ENCODE measurements around the gene DPM3.
"Not testable (repeated sequence)": the region's sequence is repeated elsewhere in the genome, so short reads cannot be mapped to it uniquely, and the experiment has no call there.

DPM3 gene

GRCh38 chr1:155175281-155175926, 35.1 kb upstream of the DPM3 start:
- DNase-seq (ENCODE audit: low read depth): no peak

GRCh38 chr1:155174324-155175280, 34.3 kb upstream of the DPM3 start:
- no peak for DNase-seq (ENCODE audit: low read depth)

DNA sequence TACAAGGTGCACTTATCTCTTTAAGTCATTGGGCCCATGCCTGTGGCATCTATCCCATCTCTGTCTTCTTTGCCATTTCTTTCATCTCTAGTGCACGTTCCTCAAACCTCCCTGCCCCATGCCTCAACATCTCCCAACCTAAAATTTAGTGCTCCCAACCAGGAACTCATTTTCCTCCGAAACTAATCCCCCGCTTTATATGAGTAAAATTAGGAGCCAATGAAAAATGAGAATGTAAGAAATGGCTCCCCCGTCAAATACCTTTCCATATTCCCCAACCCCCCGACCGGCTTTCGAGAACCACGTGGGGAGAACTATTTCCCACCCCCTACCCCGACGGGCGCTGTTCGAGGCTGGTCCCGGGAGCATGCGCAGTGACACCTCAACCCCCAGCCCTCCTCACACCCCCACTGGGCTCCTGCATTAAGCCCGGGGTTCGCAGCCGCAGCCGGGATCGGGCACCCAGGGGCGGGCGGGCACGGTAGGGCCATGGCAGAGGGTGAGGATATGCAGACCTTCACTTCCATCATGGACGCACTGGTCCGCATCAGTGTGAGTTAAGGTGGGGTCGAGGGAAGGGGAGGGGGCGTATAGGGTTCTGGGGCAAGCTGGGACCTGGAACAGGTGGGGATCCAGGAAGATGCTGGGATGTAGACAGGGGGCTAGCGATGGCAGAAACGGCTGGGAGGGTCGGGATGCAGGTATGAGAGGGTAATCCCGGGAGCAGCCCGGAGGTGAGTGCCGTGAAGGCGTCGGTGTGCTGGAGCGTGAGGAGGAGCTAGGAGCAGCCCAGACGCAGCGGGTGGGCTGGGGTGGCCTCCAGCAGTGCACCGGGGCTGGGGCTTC, 33.4 kb upstream of the DPM3 start, which contains the start of gene TRIM46:
Gene TRIM46 (plus strand): TSS at position 372 of the 846 bp plus-strand sequence. CDS start 118 bp downstream, at position 490.
- peak; percentile 64 for DNase-seq (ENCODE audit: low read depth)

DNA sequence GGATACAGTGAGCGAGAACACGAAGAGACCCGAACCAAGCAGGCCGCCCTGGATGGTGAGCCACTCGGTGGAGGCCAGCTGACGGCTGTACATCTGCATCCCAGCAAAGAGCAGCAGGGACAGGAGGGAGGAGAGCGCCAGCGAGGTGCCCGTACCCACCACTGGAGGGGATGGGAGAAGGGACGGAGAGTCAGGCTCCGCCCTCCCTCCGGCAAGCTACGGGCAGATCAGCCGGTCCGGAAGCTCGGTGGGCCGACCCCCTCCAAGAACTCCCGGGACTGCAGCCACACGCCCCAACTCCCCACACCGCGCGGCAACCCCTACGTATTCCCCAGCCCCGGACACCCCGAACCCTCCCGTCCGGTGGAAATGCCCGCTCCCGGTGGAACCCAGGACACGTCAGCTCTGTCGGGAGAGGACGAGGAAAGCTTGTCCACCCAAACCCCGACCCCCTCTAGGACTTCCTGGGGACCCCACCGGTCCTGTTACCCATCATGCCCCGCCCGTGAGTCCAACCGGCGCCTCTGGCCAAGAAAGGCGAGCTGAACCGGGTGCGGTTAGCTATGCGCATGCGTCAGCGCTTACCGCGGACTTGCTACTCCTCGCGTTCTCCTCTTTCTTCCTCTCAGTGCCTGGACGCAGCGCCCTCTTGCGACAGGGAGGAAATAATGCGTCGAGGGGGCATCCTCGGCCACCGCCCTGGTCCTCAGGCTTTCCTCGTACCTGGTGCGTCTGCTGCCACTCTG, 32.6 kb upstream of the DPM3 start, which contains the start of gene KRTCAP2:
Gene KRTCAP2 (minus strand): TSS at position 573 of the 746 bp plus-strand sequence. CDS start 80 bp downstream, at position 493.
- peak; percentile 94 for DNase-seq (ENCODE audit: low read depth)

GRCh38 chr1:155171836-155172731, 31.8 kb upstream of the DPM3 start:
- no peak for DNase-seq (ENCODE audit: low read depth)

GRCh38 chr1:155170806-155171205, 30.5 kb upstream of the DPM3 start:
- DNase-seq (ENCODE audit: low read depth): no peak

DNA sequence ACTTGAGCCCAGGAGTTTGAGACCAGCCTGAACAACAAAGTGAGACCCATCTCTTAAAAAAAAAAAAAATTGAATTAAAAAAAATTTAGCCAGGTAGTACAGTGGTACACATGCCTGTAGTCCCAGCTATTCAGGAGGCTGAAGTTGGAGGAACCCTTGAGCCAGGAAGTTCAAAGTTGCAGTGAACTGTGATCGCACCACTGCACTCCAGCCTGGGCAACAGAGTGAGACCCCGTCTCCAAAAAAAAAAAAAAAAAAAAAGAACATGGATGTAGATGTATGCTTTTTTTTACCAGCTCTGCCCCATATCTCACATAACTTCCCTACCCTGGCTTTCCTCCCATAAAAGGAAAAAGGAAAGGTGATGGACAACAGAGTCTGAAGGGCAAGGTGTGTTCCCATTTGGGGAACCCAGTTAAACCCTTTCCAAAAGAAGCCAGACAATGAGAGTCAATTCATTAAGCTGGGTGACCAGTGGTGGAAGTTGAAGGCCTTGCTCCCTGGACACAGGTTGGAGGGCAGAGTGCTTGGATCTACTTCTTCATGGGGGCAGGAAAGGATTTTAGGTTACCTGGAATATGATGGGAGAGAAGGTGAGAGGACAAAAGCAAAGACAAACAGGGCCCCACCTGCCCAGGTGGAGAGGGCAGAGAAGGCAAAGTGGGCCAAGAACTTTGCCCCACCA, 29.9 kb upstream of the DPM3 start:
- DNase-seq (ENCODE audit: low read depth): no peak

GRCh38 chr1:155169541-155169940, 29.2 kb upstream of the DPM3 start:
- no peak for DNase-seq (ENCODE audit: low read depth)

DNA sequence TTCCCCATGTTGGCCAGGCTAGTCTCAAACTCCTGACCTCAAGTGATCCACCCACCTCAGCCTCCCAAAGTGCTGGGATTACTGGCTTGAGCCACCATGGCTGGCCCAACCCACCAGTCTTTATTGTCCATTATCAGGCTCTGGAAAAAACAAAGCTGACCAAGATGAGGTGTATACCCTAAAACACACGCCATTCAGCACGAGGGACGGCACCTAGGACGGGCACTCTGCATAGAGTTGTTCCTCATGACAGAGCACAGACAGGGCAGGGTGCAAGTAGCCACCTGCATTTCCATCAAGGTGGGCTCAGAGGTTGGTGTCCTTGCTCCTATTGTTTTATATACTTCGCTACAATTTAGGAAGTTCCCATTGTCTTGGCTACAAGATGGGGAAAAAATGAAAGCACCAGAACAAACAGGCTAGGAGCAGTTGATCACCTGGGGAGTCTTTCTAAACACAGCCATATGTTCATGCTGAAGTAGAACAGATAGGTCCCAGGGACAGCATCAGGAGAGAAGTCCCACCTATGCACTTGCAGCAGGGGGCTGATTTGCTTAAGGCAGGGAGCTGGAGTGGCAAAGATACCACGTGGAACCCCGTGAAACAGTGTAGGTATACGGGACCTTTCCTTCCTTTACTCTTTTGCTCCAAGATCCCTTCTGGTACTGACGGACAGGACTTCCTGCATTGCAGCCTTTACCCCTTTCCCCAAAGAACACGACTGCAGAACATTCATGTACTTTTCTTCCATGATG, 28.3 kb upstream of the DPM3 start:
- no peak for DNase-seq (ENCODE audit: low read depth)

DNA sequence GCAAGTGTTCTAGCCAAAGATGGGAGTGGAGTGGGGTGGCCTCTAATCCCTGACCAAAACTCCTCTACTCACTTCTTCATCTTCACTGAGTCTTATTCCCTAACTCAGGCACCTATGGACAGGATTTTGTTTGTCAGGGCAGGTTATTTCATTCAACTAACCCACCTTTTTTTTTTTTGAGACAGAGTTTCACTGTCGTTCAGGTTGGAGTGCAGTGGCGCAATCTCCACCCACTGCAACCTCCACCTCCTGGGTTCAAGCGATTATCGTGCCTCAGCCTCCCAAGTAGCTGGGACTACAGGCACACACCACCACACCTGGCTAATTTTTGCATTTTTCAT, 27.7 kb upstream of the DPM3 start:
- DNase-seq (ENCODE audit: low read depth): not testable (repeated sequence)

- peak; percentile 75 for DNase-seq (ENCODE audit: low read depth)
Observed at GRCh38 chr1:155167166-155168104, 27.1 kb upstream of the DPM3 start.

DNA sequence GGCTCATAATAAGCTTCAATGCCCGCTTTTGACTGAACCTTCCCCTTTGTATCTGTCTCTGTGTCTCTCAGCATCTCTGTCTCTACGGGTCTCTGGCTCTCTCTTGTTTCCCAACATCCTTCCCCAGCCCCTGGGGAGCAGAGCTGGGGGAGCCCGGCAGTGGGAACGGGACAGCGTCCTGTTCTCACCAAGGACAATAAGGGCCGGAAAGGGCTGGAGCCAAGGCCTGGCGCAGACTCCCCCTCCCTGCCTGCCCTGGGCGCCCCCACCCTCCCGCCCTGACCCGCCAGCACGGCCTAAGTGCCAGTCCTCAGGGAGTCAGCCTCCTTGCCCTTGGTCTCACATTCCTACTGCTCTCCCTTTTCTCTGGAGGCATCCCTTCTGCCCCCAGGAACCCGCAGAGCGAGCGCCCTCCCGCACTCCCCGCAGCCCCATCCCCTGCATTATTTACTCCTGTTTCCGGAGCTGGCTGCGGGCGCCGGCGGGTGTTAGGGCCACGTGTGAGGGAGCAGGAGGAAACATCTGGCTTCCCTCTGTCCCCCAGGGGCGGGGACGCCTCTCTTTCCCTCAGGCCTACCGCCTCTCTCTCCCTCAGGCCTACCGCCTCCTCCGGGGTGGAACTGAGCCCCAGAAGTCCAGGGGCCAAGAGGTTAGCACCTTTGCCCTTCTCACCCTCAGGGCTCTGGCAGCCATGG, 26.3 kb upstream of the DPM3 start:
- DNase-seq (ENCODE audit: low read depth): no peak

- DNase-seq (ENCODE audit: low read depth): no peak
Observed at GRCh38 chr1:155166051-155166470, 25.7 kb upstream of the DPM3 start.

DNA sequence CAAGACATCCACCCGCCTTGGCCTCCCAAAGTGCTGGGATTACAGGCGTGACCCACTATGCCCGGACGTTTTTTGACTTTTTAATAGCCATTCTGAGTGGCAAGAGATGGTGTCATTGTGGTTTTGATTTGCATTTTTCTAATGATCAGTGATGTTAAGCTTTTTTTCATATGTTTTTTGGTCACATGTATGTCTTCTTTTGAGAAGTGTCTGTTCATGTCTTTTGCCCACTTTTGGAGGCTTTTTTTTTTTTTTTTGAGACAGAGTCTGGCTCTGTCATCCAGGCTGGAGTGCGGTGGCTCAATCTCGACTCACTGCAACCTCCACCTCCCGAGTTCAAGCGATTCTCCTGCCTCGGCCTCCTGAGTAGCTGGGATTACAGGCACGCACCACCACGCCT, 24.3 kb upstream of the DPM3 start:
- DNase-seq (ENCODE audit: low read depth): not testable (repeated sequence)

GRCh38 chr1:155163785-155164184, 23.5 kb upstream of the DPM3 start:
- DNase-seq (ENCODE audit: low read depth): not testable (repeated sequence)

DNA sequence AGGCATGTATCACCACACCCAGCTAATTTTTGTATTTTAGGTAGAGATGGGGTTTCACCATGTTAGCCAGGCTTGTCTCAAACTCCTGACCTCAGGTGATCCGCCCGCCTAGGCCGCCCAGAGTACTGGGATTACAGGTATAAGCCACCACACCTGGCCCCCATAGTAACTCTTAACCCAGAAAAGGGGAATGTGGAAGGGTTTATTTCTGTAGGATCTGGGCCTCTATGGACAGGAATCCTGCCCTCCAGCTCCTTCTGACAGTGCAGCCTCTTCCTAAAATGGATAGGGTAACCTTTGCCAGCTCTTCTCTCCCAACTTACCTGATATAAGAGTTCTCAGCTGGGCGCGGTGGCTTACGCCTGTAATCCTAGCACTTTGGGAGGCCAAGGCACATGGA, 22.3 kb upstream of the DPM3 start:
- DNase-seq (ENCODE audit: low read depth): not testable (repeated sequence)

DNA sequence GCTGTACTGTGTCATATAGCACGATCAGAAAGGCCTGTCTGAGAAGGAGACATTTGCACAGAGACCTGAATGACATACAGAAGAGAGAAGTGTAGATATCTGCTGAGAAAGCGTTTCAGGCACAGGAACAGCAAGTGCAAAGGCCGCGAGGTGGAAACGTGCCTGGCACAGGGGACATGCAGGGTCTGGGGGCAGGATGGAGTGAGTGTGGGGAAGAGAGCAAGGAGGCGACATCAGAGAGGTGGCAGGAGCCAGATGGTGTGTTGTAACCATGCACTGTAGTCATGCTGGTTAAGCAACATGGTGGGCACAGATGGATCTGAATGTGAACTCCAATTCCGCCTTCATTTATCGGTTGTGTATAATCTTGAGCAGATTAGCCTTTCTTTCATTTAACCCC, 19.8 kb upstream of the DPM3 start:
- DNase-seq (ENCODE audit: low read depth): no peak

All from activated T-cell treated with anti-CD3 and anti-CD28 coated beads for 24 hours (primary cell).